SK-N-SH (cell line): Measurements from ENCODE around the gene TKTL2. TPM values are rescaled to one million over a fixed set of nuclear protein-coding genes. Genes with fewer than 3 reads are reported as not detected.

Experiments
- CTCF ChIA-PET: fragments of 300-600, 350-600 bp; formaldehyde crosslinking; extraction: SDS; loops from one replicate; lab custom pipeline; 2021; lab: Yijun Ruan, JAX
- POLR2A ChIA-PET: fragments of 350-600 bp; sonication (Branson Sonifier 250); formaldehyde crosslinking; extraction: SDS; loops from one replicate; lab custom pipeline; 2020; ENCODE audit warnings: antibody characterized with exemption, inconsistent platforms; lab: Yijun Ruan, JAX
- DNase-seq: peaks from one replicate; pipeline ENCODE4 v3.0.0; 2012
- H2AFZ ChIP-seq: fragments of 200-600 bp; sonication (generic); 2 replicates; pipeline ENCODE4 v1.8.1; 2016; ENCODE audit warnings: antibody characterized with exemption, mild to moderate bottlenecking, low read depth
- H3F3A ChIP-seq: fragments of 200-600 bp; sonication (generic); replicated peaks from 2 replicates; pipeline ENCODE3; 2016; ENCODE audit warnings: antibody characterized with exemption, mild to moderate bottlenecking; ENCODE audit not compliant: insufficient read depth
- H3K27ac ChIP-seq, 2 experiments: fragments of 200-500 bp in 1 of 2; fragments of 200-600 bp in 1 of 2; sonication (Bioruptor generic) in 1 of 2; sonication (generic), shearing (Covaris generic) in 1 of 2; 2 replicates each; pipeline versions ENCODE4 v1.5.1 to v1.6.1; 2014 to 2016; ENCODE audit warnings: low read depth in 2 of 2, inconsistent platforms in 1 of 2, low read length in 1 of 2, mild to moderate bottlenecking in 1 of 2, mixed read lengths in 1 of 2
- H3K27me3 ChIP-seq: fragments of 200-600 bp; sonication (generic), shearing (Covaris generic); 2 replicates; pipeline ENCODE4 v1.6.1; 2016; ENCODE audit warnings: mixed run types; ENCODE audit not compliant: insufficient read depth
- H3K36me3 ChIP-seq, 2 experiments: fragments of 200-500 bp in 1 of 2; fragments of 200-600 bp in 1 of 2; sonication (Bioruptor generic) in 1 of 2; sonication (generic) in 1 of 2; replicated peaks in 1 of 2; 2 replicates each; pipeline versions ENCODE3 to v1.5.1; 2014 to 2016; ENCODE audit warnings: low read length in 1 of 2, mild to moderate bottlenecking in 1 of 2; ENCODE audit not compliant: insufficient read depth in 2 of 2, control insufficient read depth in 1 of 2
- H3K4me1 ChIP-seq, 2 experiments: fragments of 200-500 bp in 1 of 2; fragments of 200-600 bp in 1 of 2; sonication (Bioruptor generic) in 1 of 2; sonication (generic), shearing (Covaris generic) in 1 of 2; 2 replicates each; pipeline versions ENCODE4 v1.5.1 to v1.6.1; 2014 to 2016; ENCODE audit warnings: low read depth in 1 of 2, low read length in 1 of 2, mixed run types in 1 of 2; ENCODE audit not compliant: insufficient read depth in 2 of 2, control insufficient read depth in 1 of 2
- H3K4me2 ChIP-seq: fragments of 200-600 bp; sonication (generic), shearing (Covaris generic); 2 replicates; pipeline ENCODE4 v1.6.1; 2017; ENCODE audit warnings: mixed run types
- H3K4me3 ChIP-seq, 2 experiments: fragments of 200-500 bp in 1 of 2; fragments of 200-600 bp in 1 of 2; sonication (Bioruptor generic) in 1 of 2; sonication (generic), shearing (Covaris generic) in 1 of 2; 2 replicates each; pipeline versions ENCODE4 v1.5.1 to v1.8.1; 2014 to 2016; ENCODE audit warnings: low read depth in 2 of 2, inconsistent platforms in 1 of 2, low read length in 1 of 2, mild to moderate bottlenecking in 1 of 2, mixed read lengths in 1 of 2, moderate library complexity in 1 of 2
- H3K79me2 ChIP-seq: fragments of 200-600 bp; sonication (generic); 2 replicates; pipeline ENCODE4 v1.8.1; 2017; ENCODE audit warnings: mild to moderate bottlenecking; ENCODE audit not compliant: insufficient read depth
- H3K9ac ChIP-seq: fragments of 200-600 bp; sonication (generic); 2 replicates; pipeline ENCODE4 v1.6.1; 2017; ENCODE audit warnings: mixed run types
- H3K9me2 ChIP-seq: fragments of 200-600 bp; sonication (generic); 2 replicates; pipeline ENCODE4 v1.6.1; 2017; ENCODE audit warnings: mixed run types
- H3K9me3 ChIP-seq: fragments of 200-600 bp; sonication (generic); 2 replicates; pipeline ENCODE4 v1.6.1; 2017; ENCODE audit warnings: mixed run types, mild to moderate bottlenecking, moderate library complexity
- H4K20me1 ChIP-seq: fragments of 200-600 bp; sonication (generic); 2 replicates; pipeline ENCODE4 v1.6.1; 2017; ENCODE audit warnings: mild to moderate bottlenecking, mixed run types; ENCODE audit not compliant: insufficient read depth
- ELF1 ChIP-seq: IDR thresholded peaks from 2 replicates; pipeline ENCODE4 v1.4.0; 2012
- EP300 ChIP-seq, 2 experiments: IDR thresholded peaks; 2 replicates each; pipeline versions ENCODE4 v1.4.0 to v1.6.1; 2012; ENCODE audit warnings: borderline replicate concordance in 1 of 2, low read depth in 1 of 2, low read length in 1 of 2
- FOSL2 ChIP-seq: IDR thresholded peaks from 2 replicates; pipeline ENCODE4 v1.4.0; 2012; ENCODE audit warnings: low read depth, mild to moderate bottlenecking, moderate library complexity, borderline replicate concordance
- FOXM1 ChIP-seq: IDR thresholded peaks from 2 replicates; pipeline ENCODE4 v1.4.0; 2012; ENCODE audit warnings: low read depth, mild to moderate bottlenecking
- GATA2 ChIP-seq: sonication (generic); formaldehyde crosslinking; IDR thresholded peaks from 2 replicates; pipeline ENCODE4 v1.5.0; 2020; ENCODE audit warnings: mild to moderate bottlenecking, missing genetic modification reagents
- MEF2A ChIP-seq: IDR thresholded peaks from 2 replicates; pipeline ENCODE4 v1.4.0; 2012; ENCODE audit warnings: low read depth, borderline replicate concordance
- NFIC ChIP-seq: IDR thresholded peaks from 2 replicates; pipeline ENCODE4 v1.4.0; 2012; ENCODE audit warnings: borderline replicate concordance
- NRF1 ChIP-seq: IDR thresholded peaks from 2 replicates; pipeline ENCODE4 v1.6.1; 2012; ENCODE audit warnings: low read depth, mild to moderate bottlenecking, low read length
- POLR2AphosphoS5 ChIP-seq: IDR thresholded peaks from 2 replicates; pipeline ENCODE4 v1.6.1; 2012; ENCODE audit warnings: low read depth, low read length
- RCOR1 ChIP-seq: fragments of 150-350 bp; IDR thresholded peaks from 2 replicates; pipeline ENCODE4 v1.6.1; 2017; ENCODE audit warnings: antibody characterized with exemption, low read length
- RFX5 ChIP-seq: IDR thresholded peaks from 2 replicates; pipeline ENCODE4 v1.6.1; 2012; ENCODE audit warnings: mild to moderate bottlenecking, improper control_type of control experiment, low read length
- RXRA ChIP-seq: IDR thresholded peaks from 2 replicates; pipeline ENCODE4 v1.4.0; 2012; ENCODE audit warnings: low read depth, mild to moderate bottlenecking, borderline replicate concordance
- SMC3 ChIP-seq: IDR thresholded peaks from 2 replicates; pipeline ENCODE4 v1.6.1; 2012; ENCODE audit warnings: low read depth, low read length, improper control_type of control experiment
- TAF1 ChIP-seq: IDR thresholded peaks from 2 replicates; pipeline ENCODE4 v1.6.1; 2012; ENCODE audit warnings: low read depth, mild to moderate bottlenecking, low read length, moderate library complexity, borderline replicate concordance
- TCF12 ChIP-seq: IDR thresholded peaks from 2 replicates; pipeline ENCODE4 v1.4.0; 2012
- YY1 ChIP-seq: IDR thresholded peaks from 2 replicates; pipeline ENCODE4 v1.4.0; 2012; ENCODE audit warnings: low read depth, mild to moderate bottlenecking
- WGBS: methylation state at CpG from one replicate; pipeline ENCODE4 v1.1.6; 2017; ENCODE audit warnings: low lambda C conversion rate; 5-methylcytosine and 5-hydroxymethylcytosine counted together
- polyA plus RNA-seq, 3 experiments: library from polyadenylated mRNA; depleted of rRNA; stranded (reverse); fragments of >200 nt; gene quantifications; 2 replicates each; pipeline ENCODE4 v1.2.3, GENCODE V29; 2012
- TF ChIP-seq, protein P1 (sequence below): IDR thresholded peaks from 2 replicates; pipeline ENCODE4 v1.6.1; 2012; ENCODE audit warnings: mild to moderate bottlenecking, low read depth, low read length, moderate library complexity
- TF ChIP-seq, protein P2 (sequence below): fragments of 200-600 bp; sonication (generic); IDR thresholded peaks from 2 replicates; pipeline ENCODE4 v1.6.1; 2017; ENCODE audit warnings: antibody characterized with exemption, mild to moderate bottlenecking, moderate library complexity
- TF ChIP-seq, protein P3 (sequence below): fragments of 150-350 bp; IDR thresholded peaks from 2 replicates; pipeline ENCODE4 v1.6.1; 2016; ENCODE audit warnings: mild to moderate bottlenecking, low read depth, low read length

Gene TKTL2
- polyA plus RNA-seq, 1 of the 3 experiments (the other 2 are of a cell fraction), result not detected

DNA sequence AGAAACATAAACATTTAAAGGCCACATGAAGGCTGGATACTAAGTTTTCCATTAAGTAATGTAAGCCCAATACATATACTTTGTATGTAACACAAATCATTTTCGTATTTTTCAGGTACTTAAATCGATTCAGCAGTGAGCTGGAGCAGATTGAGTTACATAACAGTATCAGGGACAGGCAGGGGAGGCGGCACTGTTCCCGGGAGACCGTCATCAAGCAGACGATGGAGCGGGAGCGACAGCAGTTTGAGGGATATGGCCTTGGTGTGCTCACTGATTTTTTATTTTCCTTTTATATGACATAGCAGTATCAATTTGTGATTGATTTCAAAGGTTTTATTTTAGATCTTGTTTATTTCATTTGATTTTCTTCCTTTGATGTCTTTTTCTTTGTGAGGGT, 41.6 kb upstream of the TKTL2 start:
- Histone ChIP-seq H3K4me3 (no peak overlapping the region), H3K9me2 (no peaks in the 10 kb centered on the region), H3K4me2 (no peak overlapping the region), H3K36me3 (peaks cover 79 to 89% of the 10 kb centered on the region in 2 experiments), H4K20me1 (no peaks in the 10 kb centered on the region), H3F3A (no peaks in the 10 kb centered on the region), H3K27me3 (no peaks in the 10 kb centered on the region), H3K4me1 (no peaks in the 10 kb centered on the region), H2AFZ (no peak overlapping the region), H3K9me3 (no peaks in the 10 kb centered on the region), H3K9ac (no peak overlapping the region), H3K79me2 (peaks cover 28% of the 10 kb centered on the region; the same call in 1 of the 2 replicates), H3K27ac (no peak overlapping the region)
- TF ChIP-seq FOSL2 (no peak), TCF12 (no peak), NRF1 (no peak)
- ChIA-PET POLR2A (no interaction called here), CTCF (no interaction called here)
- 84% methylated on average over 8 of the region's 8 CpGs for WGBS
- DNase-seq, result no peak

DNA sequence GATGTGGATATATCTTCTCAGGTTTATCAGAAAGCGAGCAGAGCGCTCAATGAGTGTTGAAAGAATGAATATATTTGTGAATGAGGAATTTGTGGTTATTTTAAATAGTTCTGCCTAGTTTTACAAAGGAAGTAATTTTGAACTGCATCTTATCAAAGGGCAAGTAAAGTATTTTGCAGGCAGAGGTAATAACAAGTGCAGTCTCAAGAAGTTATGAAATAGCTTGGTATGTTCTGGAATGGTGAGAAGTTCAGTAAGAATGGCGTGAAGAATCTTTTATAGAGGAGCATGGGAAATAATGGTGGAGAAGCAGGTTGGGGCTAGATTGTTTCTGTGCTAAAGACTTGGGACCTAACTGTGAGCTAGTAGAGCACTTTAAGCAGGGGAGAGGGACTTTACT, 31.8 kb upstream of the TKTL2 start:
- 95% methylated on average over 3 of the region's 3 CpGs for WGBS
- DNase-seq, result no peak
- POLR2A ChIA-PET, result no interaction called here

More for the DNA sequence above, 31.8 kb upstream of the TKTL2 start:
- H3K27me3 ChIP-seq, result no peaks in the 10 kb centered on the region
- no peaks in the 10 kb centered on the region for H3K9me2 ChIP-seq
- no peak overlapping the region for H3K9ac ChIP-seq
- no peak overlapping the region for H3K4me2 ChIP-seq
- TF ChIP-seq ELF1, result no peak
- TF ChIP-seq YY1, result no peak
- TF ChIP-seq EP300 (IDR thresholded peaks at IDR 0.05; ENCODE audit: borderline replicate concordance in 1 of 2, low read depth in 1 of 2, low read length in 1 of 2), result no peak
- no peak for TF ChIP-seq NRF1
- TF ChIP-seq, protein P1, sequence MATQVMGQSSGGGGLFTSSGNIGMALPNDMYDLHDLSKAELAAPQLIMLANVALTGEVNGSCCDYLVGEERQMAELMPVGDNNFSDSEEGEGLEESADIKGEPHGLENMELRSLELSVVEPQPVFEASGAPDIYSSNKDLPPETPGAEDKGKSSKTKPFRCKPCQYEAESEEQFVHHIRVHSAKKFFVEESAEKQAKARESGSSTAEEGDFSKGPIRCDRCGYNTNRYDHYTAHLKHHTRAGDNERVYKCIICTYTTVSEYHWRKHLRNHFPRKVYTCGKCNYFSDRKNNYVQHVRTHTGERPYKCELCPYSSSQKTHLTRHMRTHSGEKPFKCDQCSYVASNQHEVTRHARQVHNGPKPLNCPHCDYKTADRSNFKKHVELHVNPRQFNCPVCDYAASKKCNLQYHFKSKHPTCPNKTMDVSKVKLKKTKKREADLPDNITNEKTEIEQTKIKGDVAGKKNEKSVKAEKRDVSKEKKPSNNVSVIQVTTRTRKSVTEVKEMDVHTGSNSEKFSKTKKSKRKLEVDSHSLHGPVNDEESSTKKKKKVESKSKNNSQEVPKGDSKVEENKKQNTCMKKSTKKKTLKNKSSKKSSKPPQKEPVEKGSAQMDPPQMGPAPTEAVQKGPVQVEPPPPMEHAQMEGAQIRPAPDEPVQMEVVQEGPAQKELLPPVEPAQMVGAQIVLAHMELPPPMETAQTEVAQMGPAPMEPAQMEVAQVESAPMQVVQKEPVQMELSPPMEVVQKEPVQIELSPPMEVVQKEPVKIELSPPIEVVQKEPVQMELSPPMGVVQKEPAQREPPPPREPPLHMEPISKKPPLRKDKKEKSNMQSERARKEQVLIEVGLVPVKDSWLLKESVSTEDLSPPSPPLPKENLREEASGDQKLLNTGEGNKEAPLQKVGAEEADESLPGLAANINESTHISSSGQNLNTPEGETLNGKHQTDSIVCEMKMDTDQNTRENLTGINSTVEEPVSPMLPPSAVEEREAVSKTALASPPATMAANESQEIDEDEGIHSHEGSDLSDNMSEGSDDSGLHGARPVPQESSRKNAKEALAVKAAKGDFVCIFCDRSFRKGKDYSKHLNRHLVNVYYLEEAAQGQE, result no peak
- TF ChIP-seq FOXM1, result no peak
- TF ChIP-seq SMC3, result no peak
- no peak for TF ChIP-seq NFIC
- TF ChIP-seq RXRA, result no peak
- TF ChIP-seq, protein P2, sequence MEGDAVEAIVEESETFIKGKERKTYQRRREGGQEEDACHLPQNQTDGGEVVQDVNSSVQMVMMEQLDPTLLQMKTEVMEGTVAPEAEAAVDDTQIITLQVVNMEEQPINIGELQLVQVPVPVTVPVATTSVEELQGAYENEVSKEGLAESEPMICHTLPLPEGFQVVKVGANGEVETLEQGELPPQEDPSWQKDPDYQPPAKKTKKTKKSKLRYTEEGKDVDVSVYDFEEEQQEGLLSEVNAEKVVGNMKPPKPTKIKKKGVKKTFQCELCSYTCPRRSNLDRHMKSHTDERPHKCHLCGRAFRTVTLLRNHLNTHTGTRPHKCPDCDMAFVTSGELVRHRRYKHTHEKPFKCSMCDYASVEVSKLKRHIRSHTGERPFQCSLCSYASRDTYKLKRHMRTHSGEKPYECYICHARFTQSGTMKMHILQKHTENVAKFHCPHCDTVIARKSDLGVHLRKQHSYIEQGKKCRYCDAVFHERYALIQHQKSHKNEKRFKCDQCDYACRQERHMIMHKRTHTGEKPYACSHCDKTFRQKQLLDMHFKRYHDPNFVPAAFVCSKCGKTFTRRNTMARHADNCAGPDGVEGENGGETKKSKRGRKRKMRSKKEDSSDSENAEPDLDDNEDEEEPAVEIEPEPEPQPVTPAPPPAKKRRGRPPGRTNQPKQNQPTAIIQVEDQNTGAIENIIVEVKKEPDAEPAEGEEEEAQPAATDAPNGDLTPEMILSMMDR, result no peak
- no peak for TF ChIP-seq RCOR1
- TF ChIP-seq, protein P3, sequence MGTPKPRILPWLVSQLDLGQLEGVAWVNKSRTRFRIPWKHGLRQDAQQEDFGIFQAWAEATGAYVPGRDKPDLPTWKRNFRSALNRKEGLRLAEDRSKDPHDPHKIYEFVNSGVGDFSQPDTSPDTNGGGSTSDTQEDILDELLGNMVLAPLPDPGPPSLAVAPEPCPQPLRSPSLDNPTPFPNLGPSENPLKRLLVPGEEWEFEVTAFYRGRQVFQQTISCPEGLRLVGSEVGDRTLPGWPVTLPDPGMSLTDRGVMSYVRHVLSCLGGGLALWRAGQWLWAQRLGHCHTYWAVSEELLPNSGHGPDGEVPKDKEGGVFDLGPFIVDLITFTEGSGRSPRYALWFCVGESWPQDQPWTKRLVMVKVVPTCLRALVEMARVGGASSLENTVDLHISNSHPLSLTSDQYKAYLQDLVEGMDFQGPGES, result no peak
- no peak for TF ChIP-seq POLR2AphosphoS5
- no peak for TF ChIP-seq RFX5
- TF ChIP-seq MEF2A, result no peak
- TF ChIP-seq FOSL2, result no peak
- TF ChIP-seq TAF1, result no peak
- TF ChIP-seq GATA2 (CRISPR knock-in tag), result no peak
- H2AFZ ChIP-seq, result no peak overlapping the region
- peaks cover 94% of the 10 kb centered on the region for H3K79me2 ChIP-seq
- H3K4me3 ChIP-seq, result no peak overlapping the region
- peaks cover 34 to 35% of the 10 kb centered on the region in 2 experiments for H3K36me3 ChIP-seq
- no peaks in the 10 kb centered on the region for H3F3A ChIP-seq
- no peak overlapping the region for H3K27ac ChIP-seq
- H4K20me1 ChIP-seq, result peaks cover 58% of the 10 kb centered on the region
- H3K4me1 ChIP-seq, result no peaks in the 10 kb centered on the region; a peak in 2 of 4 replicates
- H3K9me3 ChIP-seq, result no peaks in the 10 kb centered on the region
- CTCF ChIA-PET, result interaction anchor here (1.1 to 1.6 kb wide), 4 partner anchors 11 to 43 kb away, joined by 3 to 4 read pairs (median 3); partner anchors contain the start of gene TMA16
